Astrocyte of the cerebellum (primary cell): ENCODE data around the gene MYLK4.
A peak's percentile ranks its signal among the peaks of the same experiment; 100 is the strongest.

Experiments
- DNase-seq: peaks from one replicate; pipeline ENCODE4 v3.0.0-alpha.2; 2011; ENCODE audit warnings: low read depth
- H3K4me3 ChIP-seq: 2 replicates; pipeline ENCODE4 v1.5.1; 2011; ENCODE audit warnings: mild to moderate bottlenecking, low read depth, low read length, moderate library complexity
- in situ Hi-C: cut with HindIII; loops from 2 replicates; pipeline ENCODE4 v1.10.0; 2017; ENCODE audit warnings: low sequenced_read_pairs
- TF ChIP-seq, protein P1 (sequence below): IDR thresholded peaks from 2 replicates; pipeline ENCODE4 v1.5.1; 2012; ENCODE audit warnings: low read length, low read depth, moderate library complexity, mild to moderate bottlenecking; ENCODE audit errors: missing control alignments

The MYLK4 gene

DNA sequence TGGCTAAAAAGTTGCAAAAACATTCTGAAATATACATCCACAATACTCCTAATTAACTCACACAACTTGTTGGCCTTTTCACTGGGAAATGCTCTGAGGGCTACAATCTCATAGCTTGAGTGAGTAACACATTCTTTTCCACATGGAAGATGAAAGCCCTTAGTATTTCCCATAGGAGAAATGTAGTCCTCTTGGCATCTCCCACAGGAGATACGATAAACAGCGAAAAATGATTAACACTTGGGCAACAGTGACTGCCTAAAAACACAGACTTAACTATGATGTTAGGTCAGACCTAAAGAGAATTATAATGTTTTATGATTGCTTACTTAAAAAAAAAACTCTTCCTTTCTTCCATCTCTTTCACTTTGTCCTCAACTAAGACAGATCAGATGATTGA lies 9.0 kb downstream of the MYLK4 start:
- TF ChIP-seq, protein P1, sequence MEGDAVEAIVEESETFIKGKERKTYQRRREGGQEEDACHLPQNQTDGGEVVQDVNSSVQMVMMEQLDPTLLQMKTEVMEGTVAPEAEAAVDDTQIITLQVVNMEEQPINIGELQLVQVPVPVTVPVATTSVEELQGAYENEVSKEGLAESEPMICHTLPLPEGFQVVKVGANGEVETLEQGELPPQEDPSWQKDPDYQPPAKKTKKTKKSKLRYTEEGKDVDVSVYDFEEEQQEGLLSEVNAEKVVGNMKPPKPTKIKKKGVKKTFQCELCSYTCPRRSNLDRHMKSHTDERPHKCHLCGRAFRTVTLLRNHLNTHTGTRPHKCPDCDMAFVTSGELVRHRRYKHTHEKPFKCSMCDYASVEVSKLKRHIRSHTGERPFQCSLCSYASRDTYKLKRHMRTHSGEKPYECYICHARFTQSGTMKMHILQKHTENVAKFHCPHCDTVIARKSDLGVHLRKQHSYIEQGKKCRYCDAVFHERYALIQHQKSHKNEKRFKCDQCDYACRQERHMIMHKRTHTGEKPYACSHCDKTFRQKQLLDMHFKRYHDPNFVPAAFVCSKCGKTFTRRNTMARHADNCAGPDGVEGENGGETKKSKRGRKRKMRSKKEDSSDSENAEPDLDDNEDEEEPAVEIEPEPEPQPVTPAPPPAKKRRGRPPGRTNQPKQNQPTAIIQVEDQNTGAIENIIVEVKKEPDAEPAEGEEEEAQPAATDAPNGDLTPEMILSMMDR = no peak
- DNase-seq = no peak
- H3K4me3 ChIP-seq = no peak overlapping the region
- in situ Hi-C loops = no loop called here

DNA sequence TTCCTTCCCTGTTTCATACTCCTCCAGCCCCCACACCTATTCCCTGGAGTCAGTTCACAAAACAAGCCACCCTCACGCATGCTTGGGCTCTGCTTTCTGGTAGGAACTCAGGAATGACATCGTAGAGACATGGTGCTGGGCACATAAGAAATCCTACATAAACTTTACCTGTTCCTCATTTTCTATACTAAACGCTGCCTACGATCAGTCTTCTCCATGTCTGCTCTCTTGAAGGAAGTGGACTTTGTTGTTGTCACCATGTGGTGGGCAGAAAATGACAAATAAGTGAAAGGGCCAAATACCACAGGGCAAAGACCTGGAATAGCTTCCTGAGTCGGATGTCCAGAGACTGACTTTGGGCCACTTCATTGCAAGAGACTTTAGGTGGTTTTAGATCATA lies 10.1 kb downstream of the MYLK4 start:
- in situ Hi-C loops = no loop called here
- no peak overlapping the region for H3K4me3 ChIP-seq
- DNase-seq = no peak
- TF ChIP-seq, protein P1 = no peak

DNA sequence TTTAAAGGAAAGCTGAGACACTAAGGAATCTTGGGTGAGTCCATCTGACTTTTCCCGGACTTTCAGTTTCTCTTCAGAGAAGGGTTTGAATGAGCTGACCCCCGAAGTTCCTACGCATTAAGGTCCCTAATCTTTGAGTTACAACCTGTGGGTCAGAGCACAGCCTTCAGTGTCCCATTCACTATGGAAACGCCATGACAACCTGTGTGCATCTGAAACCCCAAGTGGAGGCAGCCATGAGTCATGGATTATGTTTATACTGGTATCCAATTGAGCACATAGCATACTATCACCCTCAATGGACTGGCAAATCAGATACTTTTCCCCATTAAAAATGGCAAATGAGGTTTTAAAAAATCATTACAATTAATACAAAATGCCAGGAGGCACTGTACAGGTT lies 11.4 kb downstream of the MYLK4 start:
- in situ Hi-C loops = no loop called here
- TF ChIP-seq, protein P1 = no peak
- peak; percentile 18 for DNase-seq
- H3K4me3 ChIP-seq = no peak overlapping the region

DNA sequence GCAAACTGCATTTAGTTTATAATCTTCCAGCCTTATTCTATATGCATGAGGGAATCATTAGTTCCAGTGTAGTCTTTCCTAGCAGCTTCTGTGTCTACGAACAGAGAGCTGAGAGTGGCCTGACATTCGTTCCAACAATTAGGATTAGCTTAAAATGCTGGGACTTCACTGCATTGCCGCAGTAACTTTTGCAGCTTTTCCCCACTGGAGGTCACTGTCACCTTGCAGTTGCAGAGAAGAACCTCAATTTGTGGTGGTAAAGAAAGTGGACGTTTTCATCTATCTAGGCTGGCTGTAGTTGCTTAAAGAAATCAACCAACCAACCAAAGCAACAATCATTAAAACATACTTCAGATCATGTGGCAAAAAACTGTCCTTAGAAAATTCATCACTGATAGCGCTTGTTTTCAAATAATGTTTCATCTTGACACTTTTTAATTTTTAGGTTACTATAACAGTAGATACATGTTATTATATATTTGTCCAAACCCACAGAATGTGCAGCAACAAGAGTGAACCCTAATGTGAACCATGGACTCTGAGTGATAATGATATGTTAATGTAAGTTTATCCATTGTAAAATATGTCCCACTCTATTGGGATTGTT lies 12.2 kb downstream of the MYLK4 start:
- in situ Hi-C loops = no loop called here
- DNase-seq = peak; percentile 34
- TF ChIP-seq, protein P1 = peak; percentile 77
- H3K4me3 ChIP-seq = no peak overlapping the region

DNA sequence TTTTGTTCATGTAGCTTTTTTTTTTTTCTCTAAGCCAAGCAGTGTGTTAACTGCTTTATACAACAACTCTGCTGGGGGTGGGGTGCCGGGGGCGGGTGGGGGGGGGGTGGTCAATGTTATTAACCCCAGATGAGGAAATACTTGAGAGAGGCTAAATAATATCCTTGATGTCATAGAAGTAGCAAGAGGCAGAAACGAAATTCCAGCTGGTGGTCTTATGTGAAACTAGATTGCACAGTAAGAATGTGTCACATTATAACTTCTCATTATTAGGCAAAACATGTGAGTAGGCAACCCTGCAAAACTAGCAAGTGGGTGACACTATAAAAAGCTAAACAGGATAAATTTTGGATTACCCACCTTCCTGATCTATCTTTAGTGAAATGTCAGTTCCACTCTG lies 12.8 kb downstream of the MYLK4 start:
- TF ChIP-seq, protein P1 = no peak
- in situ Hi-C loops = no loop called here
- no peak for DNase-seq
- no peak overlapping the region for H3K4me3 ChIP-seq

DNA sequence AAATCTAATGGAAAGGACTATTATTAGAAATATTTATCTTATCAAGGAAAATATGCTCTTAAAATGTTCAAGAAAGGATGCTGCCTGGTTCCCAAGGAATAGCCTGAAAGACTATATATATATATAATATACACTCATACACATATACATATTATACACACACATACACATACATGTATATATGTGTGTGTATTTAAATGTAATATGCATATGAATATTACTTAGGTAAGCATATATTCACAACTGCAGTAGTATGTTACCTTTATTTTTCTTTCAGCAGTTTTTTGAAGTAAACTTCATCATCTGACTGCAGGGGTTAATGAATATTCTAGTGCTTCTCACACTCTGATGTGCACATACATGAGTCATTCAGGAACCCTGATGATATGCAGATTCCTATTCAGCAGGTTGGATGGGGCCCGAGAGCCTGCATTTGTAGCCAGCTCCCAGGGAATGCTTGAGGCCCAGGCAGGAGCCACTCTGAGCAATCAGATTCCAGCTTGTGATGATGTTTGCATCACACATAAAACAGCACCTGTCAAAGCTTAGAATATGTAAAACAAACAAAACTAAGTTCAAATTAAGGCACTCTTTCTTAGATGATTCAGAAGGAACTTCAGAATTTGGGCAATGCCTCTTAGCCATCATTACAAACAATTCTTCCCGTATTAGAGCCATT lies 16.1 kb downstream of the MYLK4 start:
- in situ Hi-C loops = no loop called here
- TF ChIP-seq, protein P1 = no peak
- no peak for DNase-seq
- no peak overlapping the region for H3K4me3 ChIP-seq
